Ascending aorta (tissue), 2 donors: ENCODE data around the gene ACER3. TPM values are rescaled to one million over a fixed set of nuclear protein-coding genes. Genes with fewer than 3 reads are reported as not detected.
"Not testable (repeated sequence)": the region's sequence is repeated elsewhere in the genome, so short reads cannot be mapped to it uniquely, and the experiment has no call there.

Source experiments
- DNase-seq, 2 donors: peaks; one replicate each; pipeline ENCODE4 v3.0.0-alpha.2; 2019; ENCODE audit warnings: low spot score in 2 of 2
- H3K27ac ChIP-seq, 2 donors: fragments of 200-600 bp; sonication (generic); one replicate each; pipeline ENCODE4 v1.5.1; 2016 to 2017; ENCODE audit warnings: mild to moderate bottlenecking in 1 of 2
- H3K27me3 ChIP-seq: fragments of 200-600 bp; sonication (generic); one replicate; pipeline ENCODE4 v1.5.1; 2017
- H3K36me3 ChIP-seq, 2 donors: fragments of 200-600 bp; sonication (generic); one replicate each; pipeline ENCODE4 v1.5.1; 2016
- H3K4me1 ChIP-seq, 2 donors: fragments of 200-600 bp; sonication (generic); one replicate each; pipeline ENCODE4 v1.5.1; 2016 to 2017; ENCODE audit warnings: mild to moderate bottlenecking in 1 of 2
- H3K4me3 ChIP-seq, 2 donors: fragments of 200-600 bp; sonication (generic); one replicate each; pipeline ENCODE4 v1.5.1; 2016 to 2017; ENCODE audit warnings: mild to moderate bottlenecking in 1 of 2
- H3K9me3 ChIP-seq, 2 donors: fragments of 200-600 bp; sonication (generic); one replicate each; pipeline ENCODE4 v1.5.1; 2016
- intact Hi-C: fragments of 100-400 bp; cut with DNase I; formaldehyde crosslinking; loops from one replicate; pipeline ENCODE4 v1.15.1; 2023
- total RNA-seq: library from RNA; depleted of rRNA; stranded (reverse); fragments of >200 nt; gene quantifications from one replicate; pipeline ENCODE4 v1.1.0, GENCODE V29; 2016
- TF ChIP-seq, protein P1 (sequence below), 3 experiments: fragments of 200-600 bp in 2 of 3; fragments of 450-650 bp in 1 of 3; sonication (generic) in 2 of 3; IDR thresholded peaks; one replicate each; pipeline ENCODE4 v1.5.1; 2016 to 2019; ENCODE audit warnings: antibody characterized with exemption in 3 of 3, mild to moderate bottlenecking in 1 of 3, moderate library complexity in 1 of 3

ACER3 gene
- total RNA-seq, 1 donor from 2014 or later = 10.5 TPM

DNA sequence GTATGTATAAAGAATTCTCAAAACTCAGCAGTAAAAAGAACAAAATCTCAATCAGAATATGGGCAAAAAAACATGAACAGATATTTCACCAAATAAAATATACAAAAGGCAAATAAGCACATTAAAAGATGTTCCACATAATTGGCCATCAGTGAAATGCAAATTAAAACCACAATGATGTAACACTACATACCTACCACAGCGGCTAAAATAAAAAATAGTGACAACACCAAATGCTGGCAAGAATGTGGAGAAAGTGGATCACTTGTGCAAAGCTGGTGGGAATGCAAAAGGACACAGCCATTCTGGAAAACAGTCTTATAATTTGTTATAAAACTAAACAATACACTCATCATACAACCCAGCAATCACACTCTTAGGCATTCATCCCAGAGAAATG, 38.3 kb upstream of the ACER3 start:
- intact Hi-C loops = no loop called here
- Histone ChIP-seq H3K4me3 (no peak overlapping the region), H3K36me3 (no peaks in the 10 kb centered on the region), H3K4me1 (no peaks in the 10 kb centered on the region), H3K9me3 (no peaks in the 10 kb centered on the region), H3K27ac (no peak overlapping the region), H3K27me3 (no peaks in the 10 kb centered on the region)
- no peak for DNase-seq
- TF ChIP-seq, protein P1, sequence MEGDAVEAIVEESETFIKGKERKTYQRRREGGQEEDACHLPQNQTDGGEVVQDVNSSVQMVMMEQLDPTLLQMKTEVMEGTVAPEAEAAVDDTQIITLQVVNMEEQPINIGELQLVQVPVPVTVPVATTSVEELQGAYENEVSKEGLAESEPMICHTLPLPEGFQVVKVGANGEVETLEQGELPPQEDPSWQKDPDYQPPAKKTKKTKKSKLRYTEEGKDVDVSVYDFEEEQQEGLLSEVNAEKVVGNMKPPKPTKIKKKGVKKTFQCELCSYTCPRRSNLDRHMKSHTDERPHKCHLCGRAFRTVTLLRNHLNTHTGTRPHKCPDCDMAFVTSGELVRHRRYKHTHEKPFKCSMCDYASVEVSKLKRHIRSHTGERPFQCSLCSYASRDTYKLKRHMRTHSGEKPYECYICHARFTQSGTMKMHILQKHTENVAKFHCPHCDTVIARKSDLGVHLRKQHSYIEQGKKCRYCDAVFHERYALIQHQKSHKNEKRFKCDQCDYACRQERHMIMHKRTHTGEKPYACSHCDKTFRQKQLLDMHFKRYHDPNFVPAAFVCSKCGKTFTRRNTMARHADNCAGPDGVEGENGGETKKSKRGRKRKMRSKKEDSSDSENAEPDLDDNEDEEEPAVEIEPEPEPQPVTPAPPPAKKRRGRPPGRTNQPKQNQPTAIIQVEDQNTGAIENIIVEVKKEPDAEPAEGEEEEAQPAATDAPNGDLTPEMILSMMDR (IDR thresholded peaks at IDR 0.05) = no peak

DNA sequence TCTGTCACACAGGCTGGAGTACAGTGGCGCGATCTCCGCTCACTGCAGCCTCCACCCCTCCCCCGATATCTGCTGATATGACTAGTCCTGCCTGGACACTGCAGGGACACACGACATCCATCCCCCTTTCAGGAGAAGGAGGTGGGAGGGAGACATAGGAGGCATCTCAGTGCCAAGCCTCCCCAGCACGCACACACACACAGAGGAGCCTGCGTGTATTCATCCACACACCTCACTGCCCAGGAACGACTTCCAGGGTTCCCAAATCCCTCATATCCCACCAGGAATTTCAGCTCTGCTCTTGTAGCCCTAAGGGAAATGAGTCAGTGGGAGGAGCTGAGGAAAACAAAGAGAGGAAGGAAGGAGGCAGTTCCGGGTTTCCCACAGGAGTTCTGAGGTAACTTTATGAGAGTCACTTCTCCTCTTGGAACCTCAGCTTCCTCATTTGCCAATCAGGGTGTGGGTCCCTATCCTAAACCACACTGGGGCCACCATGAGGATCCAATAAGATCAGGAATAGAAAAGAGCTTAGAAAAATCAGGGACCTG, 37.2 kb upstream of the ACER3 start:
- TF ChIP-seq, protein P1 (IDR thresholded peaks at IDR 0.05) = no peak
- no peaks in the 10 kb centered on the region for H3K36me3 ChIP-seq
- no peaks in the 10 kb centered on the region for H3K9me3 ChIP-seq
- H3K27ac ChIP-seq = no peak overlapping the region
- H3K4me1 ChIP-seq = no peaks in the 10 kb centered on the region
- no peak for DNase-seq
- H3K4me3 ChIP-seq = no peak overlapping the region
- H3K27me3 ChIP-seq = no peaks in the 10 kb centered on the region
- intact Hi-C loops = no loop called here

- Histone ChIP-seq H3K9me3 (no peaks in the 10 kb centered on the region), H3K27me3 (no peaks in the 10 kb centered on the region), H3K4me3 (no peak overlapping the region), H3K27ac (no peak overlapping the region), H3K36me3 (no peaks in the 10 kb centered on the region), H3K4me1 (no peaks in the 10 kb centered on the region)
- TF ChIP-seq, protein P1 (IDR thresholded peaks at IDR 0.05) = no peak
- intact Hi-C loops = no loop called here
- no peak for DNase-seq
These were observed 36.4 kb upstream of the ACER3 start for GRCh38 chr11:76824083-76824939.

- TF ChIP-seq, protein P1 (IDR thresholded peaks at IDR 0.05) = no peak
- intact Hi-C loops = no loop called here
- DNase-seq = no peak
- no peak overlapping the region for H3K27ac ChIP-seq
- no peak overlapping the region for H3K4me3 ChIP-seq
- no peaks in the 10 kb centered on the region for H3K9me3 ChIP-seq
- H3K27me3 ChIP-seq = no peaks in the 10 kb centered on the region
- H3K36me3 ChIP-seq = no peaks in the 10 kb centered on the region
- no peaks in the 10 kb centered on the region for H3K4me1 ChIP-seq
These were observed 35.6 kb upstream of the ACER3 start for GRCh38 chr11:76824980-76825725.

GRCh38 chr11:76825726-76826396, 34.9 kb upstream of the ACER3 start:
- TF ChIP-seq, protein P1 (IDR thresholded peaks at IDR 0.05) = no peak
- intact Hi-C loops = no loop called here
- H3K36me3 ChIP-seq = no peaks in the 10 kb centered on the region
- no peaks in the 10 kb centered on the region for H3K27me3 ChIP-seq
- no peaks in the 10 kb centered on the region for H3K4me1 ChIP-seq
- no peaks in the 10 kb centered on the region for H3K9me3 ChIP-seq
- H3K4me3 ChIP-seq = no peak overlapping the region
- DNase-seq = no peak
- no peak overlapping the region for H3K27ac ChIP-seq

DNA sequence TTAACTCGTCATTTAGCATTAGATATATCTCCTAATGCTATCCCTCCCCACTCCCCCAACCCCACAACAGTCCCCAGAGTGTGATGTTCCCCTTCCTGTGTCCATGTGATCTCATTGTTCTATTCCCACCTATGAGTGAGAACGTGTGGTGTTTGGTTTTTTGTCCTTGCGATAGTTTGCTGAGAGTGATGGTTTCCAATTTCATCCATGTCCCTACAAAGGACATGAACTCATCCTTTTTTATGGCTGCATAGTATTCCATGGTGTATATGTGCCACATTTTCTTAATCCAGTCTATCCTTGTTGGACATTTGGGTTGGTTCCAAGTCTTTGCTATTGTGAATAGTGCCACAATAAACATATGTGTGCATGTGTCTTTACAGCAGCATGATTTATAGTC, 34.2 kb upstream of the ACER3 start:
- H3K9me3 ChIP-seq, H3K36me3 ChIP-seq, H3K27ac ChIP-seq, intact Hi-C loops, H3K4me1 ChIP-seq, H3K27me3 ChIP-seq, DNase-seq, H3K4me3 ChIP-seq: not testable (repeated sequence)

DNA sequence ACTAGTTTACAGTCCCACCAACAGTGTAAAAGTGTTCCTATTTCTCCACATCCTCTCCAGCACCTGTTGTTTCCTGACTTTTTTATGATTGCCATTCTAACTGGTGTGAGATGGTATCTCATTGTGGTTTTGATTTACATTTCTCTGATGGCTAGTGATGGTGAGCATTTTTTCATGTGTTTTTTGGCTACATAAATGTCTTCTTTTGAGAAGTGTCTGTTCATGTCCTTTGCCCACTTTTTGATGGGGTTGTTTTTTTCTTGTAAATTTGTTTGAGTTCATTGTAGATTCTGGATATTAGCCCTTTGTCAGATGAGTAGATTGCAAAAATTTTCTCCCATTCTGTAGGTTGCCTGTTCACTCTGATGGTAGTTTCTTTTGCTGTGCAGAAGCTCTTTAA, 33.7 kb upstream of the ACER3 start:
- H3K27ac ChIP-seq, H3K27me3 ChIP-seq, intact Hi-C loops, H3K36me3 ChIP-seq, DNase-seq, H3K4me3 ChIP-seq, H3K9me3 ChIP-seq, H3K4me1 ChIP-seq: not testable (repeated sequence)
